SK-N-SH treated with all-trans-retinoic acid at 6 μM for 48 hours (cell line): Measurements from ENCODE around the gene ESYT2.

ENCODE experiments used
- BACH2 ChIP-seq: fragments of 250-450 bp; sonication (Bioruptor Pico); IDR thresholded peaks from 2 replicates; pipeline ENCODE4 v1.9.0; 2021; ENCODE audit warnings: mild to moderate bottlenecking, borderline replicate concordance
- CSRNP3 ChIP-seq: fragments of 250-450 bp; sonication (Bioruptor Pico); IDR thresholded peaks from 2 replicates; pipeline ENCODE4 v1.5.1; 2021; ENCODE audit warnings: mild to moderate bottlenecking, moderate library complexity
- GLIS3 ChIP-seq: fragments of 250-450 bp; sonication (Bioruptor Pico); IDR thresholded peaks from 2 replicates; pipeline ENCODE4 v1.5.0; 2020; ENCODE audit warnings: mild to moderate bottlenecking, moderate library complexity
- OSR1 ChIP-seq: fragments of 250-450 bp; sonication (Bioruptor Pico); IDR thresholded peaks from 2 replicates; pipeline ENCODE4 v1.8.0; 2022; ENCODE audit warnings: moderate library complexity, mild to moderate bottlenecking, inconsistent platforms
- PATZ1 ChIP-seq: fragments of 250-450 bp; sonication (Bioruptor Pico); IDR thresholded peaks from 2 replicates; pipeline ENCODE4 v1.8.0; 2020; ENCODE audit warnings: mild to moderate bottlenecking, moderate library complexity, borderline replicate concordance
- RARB ChIP-seq: fragments of 250-450 bp; sonication (Bioruptor Pico); IDR thresholded peaks from 2 replicates; pipeline ENCODE4 v1.8.0; 2021; ENCODE audit warnings: mild to moderate bottlenecking, moderate library complexity
- SNAI2 ChIP-seq: fragments of 250-450 bp; sonication (Bioruptor Pico); IDR thresholded peaks from 2 replicates; pipeline ENCODE4 v1.5.0; 2020; ENCODE audit warnings: mild to moderate bottlenecking, moderate library complexity
- TCF4 ChIP-seq: fragments of 250-450 bp; sonication (Bioruptor Pico); IDR thresholded peaks from 2 replicates; pipeline ENCODE4 v1.8.0; 2021; ENCODE audit warnings: mild to moderate bottlenecking, moderate library complexity, borderline replicate concordance
- ZC3H10 ChIP-seq: fragments of 250-450 bp; sonication (Bioruptor Pico); IDR thresholded peaks from 2 replicates; pipeline ENCODE4 v1.5.1; 2021; ENCODE audit warnings: mild to moderate bottlenecking, moderate library complexity
- ZFP30 ChIP-seq: fragments of 450-650 bp; formaldehyde crosslinking; IDR thresholded peaks from 2 replicates; pipeline ENCODE4 v1.5.0; 2022; ENCODE audit warnings: mild to moderate bottlenecking, moderate library complexity
- ZNF8 ChIP-seq: fragments of 450-650 bp; formaldehyde crosslinking; IDR thresholded peaks from 2 replicates; pipeline ENCODE4 v1.5.0; 2020; ENCODE audit warnings: mild to moderate bottlenecking, moderate library complexity
- TF ChIP-seq, protein P1 (sequence below): fragments of 250-450 bp; sonication (Bioruptor Pico); IDR thresholded peaks from 2 replicates; pipeline ENCODE4 v1.5.0; 2020; ENCODE audit warnings: mild to moderate bottlenecking, moderate library complexity

DNA sequence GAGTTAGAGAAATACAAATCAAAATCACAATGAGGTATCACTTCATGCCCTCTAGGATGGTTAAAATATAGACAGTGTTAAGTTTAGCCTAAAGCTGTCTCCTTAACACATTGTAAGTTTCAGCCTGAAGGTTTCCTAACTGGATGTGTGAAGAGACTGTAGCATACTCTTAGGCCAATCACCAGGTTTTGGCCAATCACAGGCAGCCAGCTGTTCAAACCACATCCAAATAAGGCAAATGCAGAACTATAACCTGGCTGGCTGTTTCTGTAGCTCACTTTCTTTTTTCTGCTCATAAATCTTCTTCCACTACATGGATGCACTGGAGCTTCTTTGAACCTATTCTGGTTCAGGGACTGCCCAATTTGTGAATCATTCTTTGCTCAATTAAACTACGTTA, 19.7 kb downstream of the ESYT2 start:
- TF ChIP-seq GLIS3 = no peak
- no peak for TF ChIP-seq ZFP30 (CRISPR knock-in tag)
- TF ChIP-seq RARB (CRISPR knock-in tag) = no peak
- no peak for TF ChIP-seq ZC3H10 (CRISPR knock-in tag)
- TF ChIP-seq, protein P1, sequence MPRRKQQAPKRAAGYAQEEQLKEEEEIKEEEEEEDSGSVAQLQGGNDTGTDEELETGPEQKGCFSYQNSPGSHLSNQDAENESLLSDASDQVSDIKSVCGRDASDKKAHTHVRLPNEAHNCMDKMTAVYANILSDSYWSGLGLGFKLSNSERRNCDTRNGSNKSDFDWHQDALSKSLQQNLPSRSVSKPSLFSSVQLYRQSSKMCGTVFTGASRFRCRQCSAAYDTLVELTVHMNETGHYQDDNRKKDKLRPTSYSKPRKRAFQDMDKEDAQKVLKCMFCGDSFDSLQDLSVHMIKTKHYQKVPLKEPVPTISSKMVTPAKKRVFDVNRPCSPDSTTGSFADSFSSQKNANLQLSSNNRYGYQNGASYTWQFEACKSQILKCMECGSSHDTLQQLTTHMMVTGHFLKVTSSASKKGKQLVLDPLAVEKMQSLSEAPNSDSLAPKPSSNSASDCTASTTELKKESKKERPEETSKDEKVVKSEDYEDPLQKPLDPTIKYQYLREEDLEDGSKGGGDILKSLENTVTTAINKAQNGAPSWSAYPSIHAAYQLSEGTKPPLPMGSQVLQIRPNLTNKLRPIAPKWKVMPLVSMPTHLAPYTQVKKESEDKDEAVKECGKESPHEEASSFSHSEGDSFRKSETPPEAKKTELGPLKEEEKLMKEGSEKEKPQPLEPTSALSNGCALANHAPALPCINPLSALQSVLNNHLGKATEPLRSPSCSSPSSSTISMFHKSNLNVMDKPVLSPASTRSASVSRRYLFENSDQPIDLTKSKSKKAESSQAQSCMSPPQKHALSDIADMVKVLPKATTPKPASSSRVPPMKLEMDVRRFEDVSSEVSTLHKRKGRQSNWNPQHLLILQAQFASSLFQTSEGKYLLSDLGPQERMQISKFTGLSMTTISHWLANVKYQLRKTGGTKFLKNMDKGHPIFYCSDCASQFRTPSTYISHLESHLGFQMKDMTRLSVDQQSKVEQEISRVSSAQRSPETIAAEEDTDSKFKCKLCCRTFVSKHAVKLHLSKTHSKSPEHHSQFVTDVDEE (CRISPR knock-in tag) = no peak
- no peak for TF ChIP-seq ZNF8 (CRISPR knock-in tag)
- no peak for TF ChIP-seq TCF4 (CRISPR knock-in tag)
- no peak for TF ChIP-seq CSRNP3 (CRISPR knock-in tag)
- TF ChIP-seq BACH2 = no peak
- no peak for TF ChIP-seq PATZ1 (CRISPR knock-in tag)
- no peak for TF ChIP-seq OSR1 (CRISPR knock-in tag)
- no peak for TF ChIP-seq SNAI2
